ENCODE results near the gene C1orf52. TPM values are rescaled to one million over a fixed set of nuclear protein-coding genes. Genes with fewer than 3 reads are reported as not detected.

C1orf52 gene
- total RNA-seq, 1 donor from 2014 or later, result 17.1 TPM

- intact Hi-C loops (cut with DNase I), result loop anchor here (5.0 kb wide), 2 partner anchors 42 to 132 kb away; partner anchors contain the start of gene SYDE2
- DNase-seq (ENCODE audit: missing footprints), result no peak
- ATAC-seq, result no peak
Observed at GRCh38 chr1:85244271-85245061, 15.0 kb downstream of the C1orf52 start.

- intact Hi-C loops (cut with DNase I), result loop anchor here (5.0 kb wide), 2 partner anchors 41 to 131 kb away; partner anchors contain the start of gene SYDE2
- no peak for DNase-seq (ENCODE audit: missing footprints)
- no peak for ATAC-seq
Observed at GRCh38 chr1:85243372-85243771, 16.1 kb downstream of the C1orf52 start.

- intact Hi-C loops (cut with DNase I), result loop anchor here (5.0 kb wide), 2 partner anchors 38 to 128 kb away; partner anchors contain the start of gene SYDE2
- DNase-seq (ENCODE audit: missing footprints) (no peak), ATAC-seq (no peak)
Observed at GRCh38 chr1:85240643-85241042, 18.8 kb downstream of the C1orf52 start.

- no peak for DNase-seq (ENCODE audit: missing footprints)
- ATAC-seq, result no peak
- intact Hi-C loops (cut with DNase I), result loop anchor here (5.0 kb wide), 2 partner anchors 38 to 128 kb away; partner anchors contain the start of gene SYDE2
Observed at GRCh38 chr1:85240174-85240601, 19.3 kb downstream of the C1orf52 start.

- intact Hi-C loops (cut with DNase I), result no loop called here
Observed at GRCh38 chr1:85237613-85238012, 21.8 kb downstream of the C1orf52 start.

GRCh38 chr1:85230305-85230977, 29.0 kb downstream of the C1orf52 start:
- intact Hi-C loops (cut with DNase I), result no loop called here
- ATAC-seq, result peak; percentile 30

More at GRCh38 chr1:85237613-85238012, 21.8 kb downstream of the C1orf52 start:
- ATAC-seq (no peak), DNase-seq (ENCODE audit: missing footprints) (no peak)

GRCh38 chr1:85229574-85230097, 29.8 kb downstream of the C1orf52 start:
- intact Hi-C loops (cut with DNase I), result loop anchor here (5.0 kb wide), 1 partner anchor 87 kb away; no protein-coding TSS in a partner anchor
- DNase-seq (ENCODE audit: missing footprints) (no peak), ATAC-seq (peak; percentile 26)

More at GRCh38 chr1:85230305-85230977, 29.0 kb downstream of the C1orf52 start:
- no peak for DNase-seq (ENCODE audit: missing footprints)

- DNase-seq (ENCODE audit: missing footprints) (no peak), ATAC-seq (peak; percentile 53)
- intact Hi-C loops (cut with DNase I), result loop anchor here (5.0 kb wide), 1 partner anchor 87 kb away; no protein-coding TSS in a partner anchor
Observed at GRCh38 chr1:85228972-85229371, 30.5 kb downstream of the C1orf52 start.

- ATAC-seq, result no peak
- no peak for DNase-seq (ENCODE audit: missing footprints)
- intact Hi-C loops (cut with DNase I), result loop anchor here (2.0 to 5.0 kb wide), 2 partner anchors 25 to 84 kb away; partner anchors contain the start of gene SYDE2
Observed at GRCh38 chr1:85225624-85226380, 33.7 kb downstream of the C1orf52 start.

- intact Hi-C loops (cut with DNase I), result loop anchor here (2.0 to 5.0 kb wide), 2 partner anchors 24 to 83 kb away; partner anchors contain the start of gene SYDE2
- peak; percentile 74 for ATAC-seq
- DNase-seq (ENCODE audit: missing footprints), result no peak
Observed at GRCh38 chr1:85224734-85225623, 34.5 kb downstream of the C1orf52 start.

GRCh38 chr1:85224295-85224694, 35.2 kb downstream of the C1orf52 start:
- ATAC-seq (no peak), DNase-seq (ENCODE audit: missing footprints) (no peak)
- intact Hi-C loops (cut with DNase I), result loop anchor here (2.0 kb wide), 1 partner anchor 23 kb away; the partner anchor contains the start of gene SYDE2

- ATAC-seq, result no peak
- intact Hi-C loops (cut with DNase I), result no loop called here
- DNase-seq (ENCODE audit: missing footprints), result no peak
Observed at GRCh38 chr1:85223334-85223733, 36.1 kb downstream of the C1orf52 start.

GRCh38 chr1:85220756-85221201, 38.7 kb downstream of the C1orf52 start:
- intact Hi-C loops (cut with DNase I), result no loop called here
- ATAC-seq, result no peak

GRCh38 chr1:85219853-85220610, 39.4 kb downstream of the C1orf52 start:
- intact Hi-C loops (cut with DNase I), result no loop called here
- ATAC-seq, result no peak

More at GRCh38 chr1:85220756-85221201, 38.7 kb downstream of the C1orf52 start:
- no peak for DNase-seq (ENCODE audit: missing footprints)

GRCh38 chr1:85216697-85217096, 42.8 kb downstream of the C1orf52 start:
- DNase-seq (ENCODE audit: missing footprints), result no peak
- intact Hi-C loops (cut with DNase I), result no loop called here
- no peak for ATAC-seq

More at GRCh38 chr1:85219853-85220610, 39.4 kb downstream of the C1orf52 start:
- no peak for DNase-seq (ENCODE audit: missing footprints)

GRCh38 chr1:85214654-85215053, 44.8 kb downstream of the C1orf52 start:
- intact Hi-C loops (cut with DNase I), result no loop called here
- DNase-seq (ENCODE audit: missing footprints) (no peak), ATAC-seq (no peak)

- intact Hi-C loops (cut with DNase I), result no loop called here
- no peak for ATAC-seq
- DNase-seq (ENCODE audit: missing footprints), result no peak
Observed at GRCh38 chr1:85208488-85208887, 51.0 kb downstream of the C1orf52 start.
